K562 (cell line): ENCODE measurements around the gene PIGL.

Experiments used
- ILK ChIP-seq: fragments of 450-650 bp; IDR thresholded peaks from 2 replicates; pipeline ENCODE4 v1.6.1; 2016; ENCODE audit warnings: missing genetic modification characterization, low read depth, mild to moderate bottlenecking, missing compliant biosample characterization, moderate library complexity, borderline replicate concordance
- ZNF282 ChIP-seq: sonication (generic); formaldehyde crosslinking; IDR thresholded peaks from 2 replicates; pipeline ENCODE4 v1.8.1; 2023; ENCODE audit warnings: missing genetic modification reagents

DNA sequence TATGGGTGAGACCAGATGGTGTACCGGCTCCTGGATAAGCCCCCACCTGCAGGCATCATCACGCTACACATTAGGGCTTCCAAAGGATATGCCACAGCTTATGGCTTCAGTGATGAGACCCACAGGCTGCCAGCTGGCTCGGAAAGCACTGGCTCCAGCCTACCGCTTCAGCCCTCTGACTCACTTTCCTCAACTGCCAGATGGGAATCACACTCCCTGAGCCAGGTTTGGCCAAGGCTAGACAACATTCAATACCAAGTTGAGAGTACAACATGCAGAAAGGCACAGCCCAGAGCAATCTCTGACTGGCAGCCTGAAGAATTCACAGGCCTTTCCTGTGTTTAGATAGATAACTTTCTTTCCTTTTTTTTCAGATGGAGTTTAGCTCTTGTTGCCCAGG lies 126.0 kb downstream of the PIGL start:
- TF ChIP-seq ILK (tag) (no peak), ZNF282 (no peak)
